ENCODE results near the gene TAF6. TPM values are rescaled to one million over a fixed set of nuclear protein-coding genes. Genes with fewer than 3 reads are reported as not detected.

TAF6 gene
- total RNA-seq, 1 experiment from 2014 or later: 29.7 TPM

DNA sequence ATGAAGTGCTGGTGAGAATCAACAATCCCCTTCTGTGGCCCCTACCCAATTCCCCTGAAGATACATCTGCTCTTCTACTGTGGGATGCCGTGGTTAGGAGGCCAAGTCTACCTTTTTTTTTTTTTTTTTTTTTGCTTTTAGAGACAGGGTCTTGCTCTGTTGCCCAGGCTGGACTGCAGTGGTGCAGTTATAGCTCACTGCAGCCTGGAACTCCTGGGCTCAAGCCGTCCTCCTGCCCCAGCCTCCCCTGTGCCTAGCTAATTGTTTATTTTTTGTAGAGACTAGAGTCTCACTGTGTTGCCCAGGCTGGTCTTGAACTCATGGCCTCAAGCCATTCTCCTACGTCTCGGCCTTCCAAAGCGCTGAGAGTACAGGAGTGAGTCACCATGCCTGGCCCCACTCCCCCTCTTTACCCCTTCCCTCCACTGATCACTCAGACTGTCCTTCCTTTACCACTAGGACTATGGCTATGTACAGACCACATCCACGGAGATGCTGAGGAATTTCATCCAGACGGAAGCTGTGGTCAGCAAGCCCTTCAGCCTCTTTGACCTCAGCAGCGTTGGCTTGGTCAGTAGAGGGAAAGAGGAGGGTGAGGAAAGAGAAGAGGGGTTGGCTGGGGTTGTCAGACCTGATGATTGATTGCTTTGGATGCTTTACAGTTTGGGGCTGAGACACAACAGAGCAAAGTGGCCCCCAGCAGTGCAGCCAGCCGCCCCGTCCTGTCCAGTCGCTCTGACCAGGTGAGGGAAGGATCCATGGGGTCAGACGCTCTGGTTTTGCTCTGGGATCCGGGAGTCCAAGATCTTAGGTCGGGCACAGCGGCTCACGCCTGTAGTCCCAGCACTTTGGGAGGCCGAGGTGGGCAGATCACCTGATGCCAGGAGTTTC, 16.0 kb downstream of the TAF6 start:
- in situ Hi-C loops (cut with HindIII; ENCODE audit: low pct_unique_long_range_greater_than_20kb, low sequenced_read_pairs): no loop called here
- DNase-seq (ENCODE audit: low read depth): no peak

DNA sequence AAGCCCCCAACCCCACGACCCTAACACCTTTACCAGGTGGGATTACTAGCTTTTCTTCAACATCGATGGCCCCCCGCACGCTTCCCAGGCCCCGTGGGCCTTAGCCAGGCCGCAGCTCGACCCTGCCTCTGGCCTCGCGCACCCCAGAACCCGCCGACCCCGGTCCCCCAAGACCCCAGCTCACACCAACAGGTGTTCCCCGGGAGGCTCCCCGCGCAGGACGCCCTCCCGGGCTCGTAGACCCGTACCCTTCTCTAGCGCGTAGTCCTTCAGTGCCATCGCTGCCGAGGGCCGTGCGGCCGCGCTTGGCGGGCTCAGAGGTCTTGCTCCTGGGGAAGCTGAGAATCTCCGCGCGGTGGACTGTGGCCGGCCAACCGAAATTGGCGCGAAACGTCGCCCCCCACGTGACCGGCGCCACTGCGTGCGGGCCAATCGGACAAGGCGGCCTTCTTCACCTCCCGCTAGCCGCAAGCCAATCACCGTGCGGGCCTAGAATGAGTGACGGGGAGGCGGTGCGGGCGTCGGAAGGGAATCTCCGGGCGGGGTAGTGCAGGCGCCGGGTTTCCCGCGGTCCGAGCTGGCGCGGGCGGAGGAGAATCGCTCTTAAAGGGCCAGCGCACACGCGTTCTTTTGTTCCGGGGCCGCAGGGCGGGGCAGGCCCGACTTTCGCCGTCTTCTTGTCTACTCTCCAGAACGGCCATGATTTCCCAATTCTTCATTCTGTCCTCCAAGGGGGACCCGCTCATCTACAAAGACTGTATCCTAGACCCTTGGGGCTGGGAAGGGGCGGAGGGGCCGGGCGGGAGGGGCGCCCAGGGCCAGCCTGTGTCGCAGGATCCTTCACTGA, 17.9 kb downstream of the TAF6 start, which contains the start of the genes AP4M1 and MCM7:
Gene AP4M1 (plus strand): TSS at position 628 of the 847 bp plus-strand sequence. CDS start 72 bp downstream, at position 700.
Gene MCM7 (minus strand): TSS at position 382 of the 847 bp plus-strand sequence. CDS start 103 bp downstream, at position 279.
- in situ Hi-C loops (cut with HindIII; ENCODE audit: low pct_unique_long_range_greater_than_20kb, low sequenced_read_pairs): no loop called here
- DNase-seq (ENCODE audit: low read depth): peak; percentile 99

DNA sequence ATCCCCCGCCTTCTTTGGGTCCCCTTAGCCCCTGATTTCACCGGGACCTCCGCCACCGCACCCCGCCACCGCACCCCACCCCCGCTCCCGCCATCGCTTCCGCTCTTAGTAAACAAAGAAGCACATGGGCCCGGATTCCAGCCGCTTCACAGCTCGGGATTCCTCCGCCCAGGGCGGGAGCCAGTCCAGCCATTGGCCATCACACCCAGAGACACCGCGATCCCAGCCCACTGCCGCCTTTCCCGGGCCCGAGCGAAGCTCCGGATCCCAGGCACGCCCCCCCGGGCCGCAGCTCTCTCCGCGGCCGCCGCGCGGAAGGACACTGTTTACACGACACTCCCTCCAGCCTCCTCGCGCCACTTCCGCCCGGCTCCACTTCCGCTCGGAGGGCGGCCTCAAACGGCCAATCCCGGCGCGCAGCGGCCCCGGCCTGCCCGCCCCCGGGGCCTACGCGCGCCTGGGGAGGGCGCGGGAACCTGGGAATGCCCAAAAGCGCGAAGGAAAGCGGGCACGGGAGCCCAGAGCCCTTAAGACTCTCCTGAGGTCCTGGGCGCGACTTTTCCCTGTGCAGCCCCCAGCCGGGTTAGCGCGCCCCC, 18.6 kb downstream of the TAF6 start:
- peak; percentile 94 for DNase-seq (ENCODE audit: low read depth)
- in situ Hi-C loops (cut with HindIII; ENCODE audit: low pct_unique_long_range_greater_than_20kb, low sequenced_read_pairs): no loop called here

DNA sequence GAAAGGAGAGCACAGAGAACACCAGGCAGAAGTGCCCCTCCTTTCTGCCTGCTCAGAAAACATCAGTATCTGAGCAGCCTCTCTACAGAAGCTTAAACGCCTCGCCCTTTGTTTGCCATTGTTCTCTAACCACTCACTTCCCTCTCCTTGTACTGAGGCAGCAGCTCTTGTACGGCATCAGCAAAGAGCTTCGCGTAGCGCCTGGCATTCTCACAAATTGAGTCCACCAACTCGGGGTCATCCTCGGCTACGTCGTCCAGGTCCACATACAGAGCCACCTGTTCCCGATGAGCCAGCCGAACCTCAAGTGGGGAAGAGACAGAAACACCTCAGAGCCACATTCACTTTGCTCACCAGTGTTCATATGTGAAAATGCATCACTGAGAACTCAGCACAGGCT, 19.7 kb downstream of the TAF6 start:
- DNase-seq (ENCODE audit: low read depth): no peak
- in situ Hi-C loops (cut with HindIII; ENCODE audit: low pct_unique_long_range_greater_than_20kb, low sequenced_read_pairs): no loop called here

DNA sequence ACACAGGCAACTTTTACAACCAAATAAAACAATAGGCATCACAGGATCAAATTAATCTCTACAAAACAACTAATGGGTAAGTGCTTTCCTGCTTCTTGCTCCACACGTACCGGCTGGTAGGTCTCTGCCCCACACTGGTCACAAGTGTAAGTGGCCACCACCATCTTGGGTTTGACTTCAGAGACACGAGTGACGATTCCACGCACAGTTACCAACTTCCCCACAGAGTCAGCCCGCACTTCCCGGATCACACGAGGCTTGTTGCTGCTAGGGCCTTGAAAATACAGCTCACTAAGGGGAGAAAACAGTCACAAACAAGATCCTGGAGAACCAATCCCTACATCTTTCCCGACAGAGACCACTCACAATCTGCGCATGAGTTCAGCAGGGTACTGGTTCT, 20.2 kb downstream of the TAF6 start:
- in situ Hi-C loops (cut with HindIII; ENCODE audit: low pct_unique_long_range_greater_than_20kb, low sequenced_read_pairs): no loop called here

DNA sequence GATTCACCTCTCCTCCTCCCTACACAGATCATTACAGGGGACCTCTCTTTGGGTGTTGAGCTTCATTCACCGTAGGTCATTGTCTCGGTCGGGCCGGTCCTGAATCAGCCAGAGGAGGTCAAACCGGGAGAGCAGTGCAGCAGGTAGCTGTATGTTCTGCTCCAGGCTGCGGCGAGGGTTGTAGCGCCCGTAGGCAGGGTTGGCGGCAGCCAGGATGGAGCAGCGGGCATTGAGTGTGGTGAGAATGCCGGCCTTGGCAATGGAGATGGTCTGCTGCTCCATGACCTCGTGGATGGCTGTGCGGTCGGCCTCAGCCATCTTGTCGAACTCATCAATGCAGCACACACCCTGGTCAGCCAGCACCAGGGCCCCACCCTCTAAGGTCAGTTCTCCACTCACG, 23.5 kb downstream of the TAF6 start:
- in situ Hi-C loops (cut with HindIII; ENCODE audit: low pct_unique_long_range_greater_than_20kb, low sequenced_read_pairs): no loop called here

More for the DNA sequence above, 20.2 kb downstream of the TAF6 start:
- DNase-seq (ENCODE audit: low read depth): no peak

DNA sequence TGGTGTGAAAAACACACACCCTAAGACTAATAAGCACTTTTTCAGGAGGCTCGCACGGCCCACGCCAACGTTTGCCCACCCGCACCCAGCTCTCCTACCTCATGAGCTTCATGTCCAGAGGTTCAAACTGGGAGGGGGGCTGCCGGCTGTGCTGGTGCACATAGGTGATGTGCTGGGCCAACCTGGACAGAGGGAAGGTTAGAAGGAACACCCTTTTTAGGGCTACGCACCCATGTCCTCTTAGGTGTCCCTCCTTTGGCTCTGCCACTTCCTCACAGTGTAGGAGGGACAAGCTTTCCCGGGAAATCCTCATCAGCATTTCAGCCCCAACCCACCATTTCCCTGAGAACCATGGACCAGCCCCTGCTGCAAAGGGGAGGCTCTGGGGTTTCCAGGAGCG, 23.9 kb downstream of the TAF6 start:
- DNase-seq (ENCODE audit: low read depth): no peak
- in situ Hi-C loops (cut with HindIII; ENCODE audit: low pct_unique_long_range_greater_than_20kb, low sequenced_read_pairs): no loop called here

More for the DNA sequence above, 23.5 kb downstream of the TAF6 start:
- no peak for DNase-seq (ENCODE audit: low read depth)

DNA sequence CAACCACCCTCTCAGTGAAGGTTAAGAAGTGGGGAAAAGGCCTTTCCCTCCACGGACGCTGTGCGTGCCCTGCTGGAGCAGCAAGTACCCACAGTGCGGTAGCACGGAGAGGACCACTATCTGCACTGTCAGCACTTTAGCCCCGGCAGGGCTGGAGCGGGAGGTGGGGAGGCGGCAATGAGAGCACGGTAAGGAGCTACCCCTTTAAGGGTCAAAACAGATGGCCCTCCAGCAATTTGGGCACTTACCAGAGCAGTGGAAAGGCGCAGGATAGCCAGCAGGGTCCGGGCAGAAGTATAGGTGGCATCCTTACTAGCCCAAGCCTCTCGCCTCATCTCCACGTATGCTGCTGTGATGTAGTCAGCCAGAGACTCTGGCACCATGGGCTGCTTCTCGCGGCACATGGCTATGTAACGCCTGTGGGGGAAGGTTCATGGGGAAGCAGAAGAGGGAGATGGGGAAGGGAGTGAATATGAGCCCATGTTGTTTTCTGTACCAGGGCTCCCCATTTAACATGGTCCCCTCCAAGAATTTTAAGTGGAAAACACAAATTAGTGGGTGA, 25.2 kb downstream of the TAF6 start:
- no peak for DNase-seq (ENCODE audit: low read depth)
- in situ Hi-C loops (cut with HindIII; ENCODE audit: low pct_unique_long_range_greater_than_20kb, low sequenced_read_pairs): no loop called here

DNA sequence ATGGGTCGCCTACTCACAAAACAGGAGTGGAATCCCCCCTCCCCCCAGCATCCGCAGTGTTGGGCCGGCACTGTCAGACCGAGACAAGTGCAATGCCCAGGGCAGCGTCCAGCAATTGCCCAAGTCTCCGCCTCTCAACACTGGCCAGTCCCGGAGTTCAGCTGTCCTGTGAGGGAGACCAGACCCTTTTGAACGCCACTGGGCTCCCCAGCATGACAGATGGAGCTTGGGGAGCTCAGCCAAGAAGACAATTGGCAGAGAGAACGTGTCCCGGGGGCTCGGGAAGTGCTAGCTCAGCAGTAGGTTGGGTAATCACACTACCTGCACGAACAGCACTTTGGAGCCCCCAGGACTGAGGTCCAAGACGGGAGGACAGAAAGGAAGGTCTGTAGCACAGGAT, 25.7 kb downstream of the TAF6 start:
- in situ Hi-C loops (cut with HindIII; ENCODE audit: low pct_unique_long_range_greater_than_20kb, low sequenced_read_pairs): no loop called here

DNA sequence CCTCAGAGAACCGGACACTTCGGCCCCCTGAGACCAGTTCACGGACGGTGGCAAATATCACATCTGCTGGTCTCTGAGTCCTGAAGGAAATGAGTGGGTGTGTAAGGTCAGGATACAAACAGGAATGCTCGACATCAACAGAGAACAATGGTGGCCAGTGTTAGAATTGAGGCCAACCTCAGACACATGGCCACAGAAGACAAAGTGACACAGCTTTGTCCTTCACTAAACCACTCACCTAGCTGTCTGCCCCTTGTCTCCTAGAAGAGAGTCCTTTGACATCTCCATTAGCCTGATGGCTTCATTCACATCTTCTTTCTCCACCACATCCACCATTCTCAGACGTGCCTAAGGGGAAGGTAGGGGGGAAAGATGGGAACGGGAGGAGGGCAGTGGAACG, 26.1 kb downstream of the TAF6 start:
- in situ Hi-C loops (cut with HindIII; ENCODE audit: low pct_unique_long_range_greater_than_20kb, low sequenced_read_pairs): no loop called here
- DNase-seq (ENCODE audit: low read depth): no peak

More for the DNA sequence above, 25.7 kb downstream of the TAF6 start:
- no peak for DNase-seq (ENCODE audit: low read depth)

DNA sequence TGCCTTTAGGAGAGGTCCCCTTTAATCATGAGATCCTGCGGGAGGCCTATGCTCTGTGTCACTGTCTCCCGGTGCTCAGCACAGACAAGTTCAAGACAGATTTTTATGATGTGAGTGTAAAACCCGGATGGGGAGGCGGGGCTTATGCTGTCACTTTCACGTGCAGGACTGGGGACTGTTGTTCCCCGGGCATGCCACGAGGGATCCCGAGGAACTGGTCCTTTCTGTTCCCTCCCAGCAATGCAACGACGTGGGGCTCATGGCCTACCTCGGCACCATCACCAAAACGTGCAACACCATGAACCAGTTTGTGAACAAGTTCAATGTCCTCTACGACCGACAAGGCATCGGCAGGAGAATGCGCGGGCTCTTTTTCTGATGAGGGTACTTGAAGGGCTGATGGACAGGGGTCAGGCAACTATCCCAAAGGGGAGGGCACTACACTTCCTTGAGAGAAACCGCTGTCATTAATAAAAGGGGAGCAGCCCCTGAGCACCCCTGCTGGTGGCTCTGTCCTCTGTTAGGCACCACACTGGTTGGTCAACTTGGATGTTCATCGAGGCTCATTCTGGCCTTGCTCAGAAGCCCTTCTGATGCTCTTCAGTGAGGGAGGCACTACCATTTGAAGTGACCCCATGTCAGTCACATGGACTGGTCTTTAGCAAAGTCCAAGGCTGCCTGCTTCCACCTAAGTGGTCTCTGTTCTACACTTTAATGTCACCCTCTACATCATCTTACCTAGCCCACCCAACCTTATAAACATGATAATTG, 27.6 kb downstream of the TAF6 start:
- DNase-seq (ENCODE audit: low read depth): no peak
- in situ Hi-C loops (cut with HindIII; ENCODE audit: low pct_unique_long_range_greater_than_20kb, low sequenced_read_pairs): no loop called here

DNA sequence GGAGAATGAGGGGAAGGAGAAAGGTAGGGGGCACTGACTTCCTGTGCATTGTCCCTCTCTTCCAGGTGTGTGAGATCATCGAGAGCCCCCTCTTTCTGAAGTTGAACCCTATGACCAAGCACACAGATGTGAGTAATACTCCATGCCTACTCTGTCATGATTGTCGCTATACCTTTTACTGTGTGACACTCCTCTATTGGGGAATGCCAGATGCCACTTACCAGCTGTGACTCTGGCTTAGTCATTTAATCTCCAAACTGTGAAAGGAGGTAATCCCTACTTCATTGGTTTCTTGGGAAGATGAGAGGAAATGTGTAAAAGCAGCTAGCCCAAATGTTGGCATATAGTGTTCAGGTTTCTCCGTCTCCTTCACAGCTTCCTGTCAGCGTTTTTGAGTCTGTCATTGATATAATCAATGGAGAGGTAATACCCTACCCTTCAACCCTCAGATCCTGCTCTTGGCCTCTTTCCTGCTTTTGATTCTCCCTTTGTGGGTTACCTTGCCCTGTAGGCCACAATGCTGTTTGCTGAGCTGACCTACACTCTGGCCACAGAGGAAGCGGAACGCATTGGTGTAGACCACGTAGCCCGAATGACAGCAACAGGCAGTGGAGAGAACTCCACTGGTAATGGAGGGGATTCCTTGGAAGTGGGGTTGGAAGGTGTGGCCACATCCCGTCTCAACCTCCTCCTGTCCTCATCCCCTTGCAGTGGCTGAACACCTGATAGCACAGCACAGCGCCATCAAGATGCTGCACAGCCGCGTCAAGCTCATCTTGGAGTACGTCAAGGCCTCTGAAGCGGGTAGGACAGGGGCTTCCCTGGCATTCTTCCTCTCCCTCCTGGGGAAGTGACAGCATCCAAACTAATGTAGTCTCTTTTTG, 28.4 kb downstream of the TAF6 start:
- in situ Hi-C loops (cut with HindIII; ENCODE audit: low pct_unique_long_range_greater_than_20kb, low sequenced_read_pairs): no loop called here
- DNase-seq (ENCODE audit: low read depth): no peak

DNA sequence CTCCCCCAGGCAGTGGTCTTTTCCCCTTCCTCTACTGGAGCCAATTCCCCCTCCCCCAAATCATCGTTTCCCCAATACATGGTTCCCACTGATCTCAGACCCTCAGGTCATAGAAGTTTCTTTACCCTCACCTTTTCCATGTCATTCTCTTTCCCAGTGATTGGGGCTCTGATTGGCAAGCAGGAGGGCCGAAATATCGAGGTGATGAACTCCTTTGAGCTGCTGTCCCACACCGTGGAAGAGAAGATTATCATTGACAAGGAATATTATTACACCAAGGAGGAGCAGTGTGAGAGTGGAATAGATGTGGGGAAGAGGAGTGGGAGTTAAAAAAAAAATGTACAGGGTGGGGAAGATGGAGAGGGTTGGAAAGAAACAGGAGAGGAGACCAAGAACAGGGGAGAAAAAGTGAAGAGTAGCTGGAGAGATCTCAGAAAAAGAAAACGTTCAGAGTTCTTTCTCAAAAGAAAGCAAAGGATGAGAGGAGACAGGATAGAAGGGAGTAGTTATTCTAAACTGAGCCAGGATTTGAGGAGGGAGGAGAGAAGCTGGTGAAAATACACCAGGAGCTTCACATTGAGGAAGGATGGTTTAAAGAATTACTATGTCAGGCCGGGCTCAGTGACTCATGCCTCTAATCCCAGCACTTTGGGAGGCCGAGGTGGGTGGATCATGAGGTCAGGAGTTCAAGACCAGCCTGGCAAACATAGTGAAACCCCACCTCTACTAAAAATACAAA, 29.5 kb downstream of the TAF6 start:
- in situ Hi-C loops (cut with HindIII; ENCODE audit: low pct_unique_long_range_greater_than_20kb, low sequenced_read_pairs): no loop called here
- DNase-seq (ENCODE audit: low read depth): no peak

DNA sequence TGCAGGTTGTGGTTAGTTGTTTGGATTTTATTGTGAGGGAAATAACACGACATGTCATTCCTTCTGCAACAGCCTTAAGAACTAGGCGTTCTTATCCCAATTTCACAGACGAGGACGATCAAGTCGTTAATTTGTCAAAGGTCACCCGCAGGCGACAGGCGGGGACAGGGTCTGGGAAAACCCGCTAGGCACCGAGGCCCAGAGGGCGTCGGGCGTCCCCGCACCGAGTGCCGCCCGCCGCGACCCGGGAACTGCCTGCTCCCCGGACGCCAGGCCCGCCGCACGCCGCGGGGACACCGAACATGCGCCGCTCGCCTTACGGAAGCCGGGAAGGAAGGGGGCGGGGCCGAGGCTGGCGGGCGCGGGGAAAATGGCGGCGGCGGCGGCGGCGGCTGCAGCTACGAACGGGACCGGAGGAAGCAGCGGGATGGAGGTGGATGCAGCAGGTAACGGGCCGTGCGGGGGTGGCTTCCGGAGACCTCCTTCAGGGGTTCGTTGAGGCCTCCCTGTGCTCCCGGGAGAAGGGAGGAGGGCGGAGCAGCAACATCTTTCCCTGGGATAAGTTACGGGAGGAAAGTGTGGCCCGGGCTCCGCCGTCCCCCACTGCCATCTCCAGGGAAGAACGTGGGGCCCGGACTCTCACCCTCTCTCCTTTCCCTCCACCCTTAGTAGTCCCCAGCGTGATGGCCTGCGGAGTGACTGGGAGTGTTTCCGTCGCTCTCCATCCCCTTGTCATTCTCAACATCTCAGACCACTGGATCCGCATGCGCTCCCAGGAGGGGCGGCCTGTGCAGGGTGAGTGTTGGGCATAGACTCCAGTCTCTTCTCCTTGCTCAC, 30.3 kb downstream of the TAF6 start, which contains the start of gene COPS6:
Gene COPS6 (plus strand): TSS at position 349 of the 837 bp plus-strand sequence. CDS start 22 bp downstream, at position 371.
- peak; percentile 74 for DNase-seq (ENCODE audit: low read depth)
- in situ Hi-C loops (cut with HindIII; ENCODE audit: low pct_unique_long_range_greater_than_20kb, low sequenced_read_pairs): no loop called here

DNA sequence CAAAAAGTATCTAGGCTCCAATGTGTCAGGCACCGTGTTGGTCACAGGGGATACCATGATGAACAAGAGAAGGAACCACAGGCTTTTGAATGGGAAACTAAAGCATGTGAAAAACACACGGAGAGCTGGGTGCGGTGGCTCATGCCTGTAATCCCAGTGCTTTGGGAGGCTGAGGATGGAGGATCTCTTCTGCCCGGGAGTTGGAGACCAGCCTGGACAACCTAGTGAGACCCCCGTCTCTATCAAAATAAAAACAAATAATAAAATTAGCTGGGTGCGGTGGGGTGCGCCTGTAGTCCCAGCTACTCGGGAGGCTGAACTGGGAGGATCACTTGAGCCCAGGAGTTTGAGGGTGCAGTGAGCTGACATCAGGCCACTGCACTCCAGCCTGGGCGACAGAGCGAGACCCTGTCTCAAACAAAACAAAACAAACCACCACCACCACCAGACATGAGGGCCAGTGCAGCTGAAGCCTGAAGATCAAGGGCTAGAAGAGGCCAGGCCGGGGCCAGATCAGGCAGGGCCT, 31.0 kb downstream of the TAF6 start:
- no peak for DNase-seq (ENCODE audit: low read depth)
- in situ Hi-C loops (cut with HindIII; ENCODE audit: low pct_unique_long_range_greater_than_20kb, low sequenced_read_pairs): no loop called here
